Non-pigmented ciliary epithelial cell (primary cell): ENCODE data around the gene HDGFL3.
"Not testable (repeated sequence)": the region's sequence is repeated elsewhere in the genome, so short reads cannot be mapped to it uniquely, and the experiment has no call there.

Source experiments
- DNase-seq: peaks from one replicate; pipeline ENCODE4 v3.0.0-alpha.2; 2010; ENCODE audit warnings: low read depth

The HDGFL3 gene

GRCh38 chr15:83100097-83100646 is 107.5 kb downstream of the HDGFL3 start:
- no peak for DNase-seq

- DNase-seq = no peak
Measured at GRCh38 chr15:83099290-83099689, 108.3 kb downstream of the HDGFL3 start.

GRCh38 chr15:83098079-83098478 is 109.5 kb downstream of the HDGFL3 start:
- DNase-seq = no peak

- DNase-seq = no peak
Measured at GRCh38 chr15:83094583-83094982, 113.0 kb downstream of the HDGFL3 start.

GRCh38 chr15:83092309-83092976 is 115.2 kb downstream of the HDGFL3 start:
- DNase-seq = peak; percentile 65

GRCh38 chr15:83091965-83092308 is 115.7 kb downstream of the HDGFL3 start:
- DNase-seq = not testable (repeated sequence)

- no peak for DNase-seq
Measured at GRCh38 chr15:83090465-83090864, 117.2 kb downstream of the HDGFL3 start.

- no peak for DNase-seq
Measured at GRCh38 chr15:83088876-83089275, 118.7 kb downstream of the HDGFL3 start.

- no peak for DNase-seq
Measured at GRCh38 chr15:83087576-83087975, 120.0 kb downstream of the HDGFL3 start.

- not testable (repeated sequence) for DNase-seq
Measured at GRCh38 chr15:83085864-83086552, 121.6 kb downstream of the HDGFL3 start.

- DNase-seq = not testable (repeated sequence)
Measured at GRCh38 chr15:83085461-83085860, 122.2 kb downstream of the HDGFL3 start.

- DNase-seq = no peak
Measured at GRCh38 chr15:83082730-83083386, 124.8 kb downstream of the HDGFL3 start.

- DNase-seq = no peak
Measured at GRCh38 chr15:83081256-83082014, 126.2 kb downstream of the HDGFL3 start.

GRCh38 chr15:83078712-83079111 is 128.9 kb downstream of the HDGFL3 start:
- DNase-seq = no peak
